ENCODE measurements around the gene CREB3.

DNA sequence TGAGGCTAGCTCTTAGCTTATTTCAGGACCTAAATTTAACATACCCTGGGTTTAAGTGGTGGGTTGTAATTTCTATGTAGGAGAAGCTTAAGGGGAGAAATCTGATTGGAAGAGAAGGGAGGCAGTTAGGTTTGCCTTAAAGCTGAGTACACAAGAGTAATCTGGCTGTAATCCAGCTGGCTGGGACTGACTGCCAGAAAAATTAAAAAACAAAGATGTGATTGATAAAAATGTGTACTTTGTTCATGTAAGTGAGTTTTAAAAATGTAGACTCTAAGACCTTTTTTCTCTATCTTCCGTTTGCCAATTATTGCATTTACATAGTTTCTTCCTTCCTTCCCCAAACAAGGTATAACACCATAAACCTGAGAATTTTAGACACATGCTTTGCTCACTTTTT lies 39.1 kb downstream of the CREB3 start:
- TF ChIP-seq, protein P1, sequence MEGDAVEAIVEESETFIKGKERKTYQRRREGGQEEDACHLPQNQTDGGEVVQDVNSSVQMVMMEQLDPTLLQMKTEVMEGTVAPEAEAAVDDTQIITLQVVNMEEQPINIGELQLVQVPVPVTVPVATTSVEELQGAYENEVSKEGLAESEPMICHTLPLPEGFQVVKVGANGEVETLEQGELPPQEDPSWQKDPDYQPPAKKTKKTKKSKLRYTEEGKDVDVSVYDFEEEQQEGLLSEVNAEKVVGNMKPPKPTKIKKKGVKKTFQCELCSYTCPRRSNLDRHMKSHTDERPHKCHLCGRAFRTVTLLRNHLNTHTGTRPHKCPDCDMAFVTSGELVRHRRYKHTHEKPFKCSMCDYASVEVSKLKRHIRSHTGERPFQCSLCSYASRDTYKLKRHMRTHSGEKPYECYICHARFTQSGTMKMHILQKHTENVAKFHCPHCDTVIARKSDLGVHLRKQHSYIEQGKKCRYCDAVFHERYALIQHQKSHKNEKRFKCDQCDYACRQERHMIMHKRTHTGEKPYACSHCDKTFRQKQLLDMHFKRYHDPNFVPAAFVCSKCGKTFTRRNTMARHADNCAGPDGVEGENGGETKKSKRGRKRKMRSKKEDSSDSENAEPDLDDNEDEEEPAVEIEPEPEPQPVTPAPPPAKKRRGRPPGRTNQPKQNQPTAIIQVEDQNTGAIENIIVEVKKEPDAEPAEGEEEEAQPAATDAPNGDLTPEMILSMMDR (IDR thresholded peaks at IDR 0.05; ENCODE audit: low read depth, low read length): no peak
- TF ChIP-seq MYC (IDR thresholded peaks at IDR 0.05; ENCODE audit: low read depth, low read length) (no peak), POLR2A (IDR thresholded peaks at IDR 0.05; ENCODE audit: extremely low read depth, insufficient read length) (no peak), MAX (IDR thresholded peaks at IDR 0.05; ENCODE audit: low read depth, low read length) (no peak)
